ACC112 (cell line): ENCODE measurements around the gene GJB6.

Source experiments
- H2AFZ ChIP-seq: fragments of 200-600 bp; sonication (generic); one replicate; pipeline ENCODE4 v1.6.0; 2017; ENCODE audit warnings: antibody characterized with exemption, low read length; ENCODE audit not compliant: unreplicated experiment
- H3K27ac ChIP-seq: fragments of 200-600 bp; sonication (generic); 2 replicates; pipeline ENCODE4 v1.5.1; 2014; ENCODE audit warnings: low read depth, mild to moderate bottlenecking, antibody characterized with exemption, low read length, moderate library complexity
- H3K27me3 ChIP-seq: fragments of 200-600 bp; sonication (generic); 2 replicates; pipeline ENCODE4 v1.6.1; 2014; ENCODE audit warnings: mild to moderate bottlenecking, antibody characterized with exemption, low read length, moderate library complexity, mixed read lengths; ENCODE audit not compliant: insufficient read depth
- H3K36me3 ChIP-seq: fragments of 200-600 bp; sonication (generic); 2 replicates; pipeline ENCODE4 v1.6.1; 2016; ENCODE audit warnings: mild to moderate bottlenecking, antibody characterized with exemption, low read length, moderate library complexity, mixed read lengths; ENCODE audit not compliant: insufficient read depth
- H3K4me1 ChIP-seq: fragments of 200-600 bp; sonication (generic); one replicate; pipeline ENCODE4 v1.6.1; 2016; ENCODE audit warnings: low read length, mixed read lengths; ENCODE audit not compliant: insufficient read depth, unreplicated experiment, control insufficient read depth
- H3K4me3 ChIP-seq: fragments of 200-600 bp; sonication (generic); 2 replicates; pipeline ENCODE4 v1.5.1; 2014; ENCODE audit warnings: mild to moderate bottlenecking, low read depth, low read length
- H3K79me2 ChIP-seq: fragments of 200-600 bp; sonication (generic); one replicate; pipeline ENCODE4 v1.6.0; 2016; ENCODE audit warnings: low read length; ENCODE audit not compliant: control insufficient read depth, unreplicated experiment, insufficient read depth

GJB6 gene

DNA sequence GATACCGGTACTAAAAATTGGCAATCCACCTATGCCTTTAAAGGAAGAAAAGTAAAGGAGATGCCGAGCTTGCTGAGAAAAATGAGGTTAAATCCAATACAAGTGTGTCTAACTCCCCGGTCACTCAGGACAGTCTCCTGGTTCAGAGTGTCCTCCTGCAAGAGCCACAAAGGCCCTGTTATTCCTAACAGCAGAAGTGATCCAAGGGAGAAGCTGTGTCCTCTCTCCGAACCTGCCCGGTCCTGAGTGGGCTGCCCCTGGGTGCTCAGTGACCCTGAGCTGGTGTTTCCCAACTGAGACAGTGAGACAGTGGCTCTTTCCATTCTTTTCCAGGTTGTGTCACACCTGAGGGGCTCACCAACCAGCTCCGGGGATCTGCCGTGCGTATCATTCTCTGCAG is 4.8 kb downstream of the GJB6 start:
- Histone ChIP-seq H2AFZ (no peak overlapping the region), H3K27ac (no peak overlapping the region), H3K36me3 (no peaks in the 10 kb centered on the region), H3K4me1 (no peaks in the 10 kb centered on the region), H3K4me3 (no peak overlapping the region), H3K27me3 (peaks cover 89% of the 10 kb centered on the region), H3K79me2 (no peaks in the 10 kb centered on the region)

DNA sequence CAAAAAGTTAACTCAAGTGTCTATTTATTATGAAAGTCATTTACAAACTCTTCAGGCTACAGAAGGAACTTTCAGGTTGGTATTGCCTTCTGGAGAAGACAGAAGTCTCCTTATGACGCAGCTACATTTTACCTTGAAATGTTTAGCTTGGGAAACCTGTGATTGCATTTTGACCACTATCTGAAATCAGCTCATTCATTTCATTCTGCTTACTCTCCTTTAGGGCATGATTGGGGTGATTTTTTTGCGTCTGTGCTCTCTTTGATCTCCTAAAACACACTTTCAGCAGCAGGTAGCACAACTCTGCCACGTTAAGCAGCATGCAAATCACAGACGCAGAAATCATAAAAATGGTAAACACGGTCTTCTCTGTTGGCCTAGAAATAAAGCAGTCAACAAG is 9.6 kb downstream of the GJB6 start:
- H3K4me3 ChIP-seq = no peak overlapping the region
- H3K4me1 ChIP-seq = no peaks in the 10 kb centered on the region
- H3K79me2 ChIP-seq = no peaks in the 10 kb centered on the region
- H3K36me3 ChIP-seq = no peaks in the 10 kb centered on the region
- no peak overlapping the region for H2AFZ ChIP-seq
- H3K27ac ChIP-seq = no peak overlapping the region
- peaks cover 87% of the 10 kb centered on the region for H3K27me3 ChIP-seq

- H3K4me1 ChIP-seq = no peaks in the 10 kb centered on the region
- H3K27ac ChIP-seq = no peak overlapping the region
- no peaks in the 10 kb centered on the region for H3K36me3 ChIP-seq
- no peaks in the 10 kb centered on the region for H3K79me2 ChIP-seq
- peaks cover 87% of the 10 kb centered on the region for H3K27me3 ChIP-seq
- no peak overlapping the region for H3K4me3 ChIP-seq
- H2AFZ ChIP-seq = no peak overlapping the region
Observed at GRCh38 chr13:20221772-20222171, 10.3 kb downstream of the GJB6 start.

DNA sequence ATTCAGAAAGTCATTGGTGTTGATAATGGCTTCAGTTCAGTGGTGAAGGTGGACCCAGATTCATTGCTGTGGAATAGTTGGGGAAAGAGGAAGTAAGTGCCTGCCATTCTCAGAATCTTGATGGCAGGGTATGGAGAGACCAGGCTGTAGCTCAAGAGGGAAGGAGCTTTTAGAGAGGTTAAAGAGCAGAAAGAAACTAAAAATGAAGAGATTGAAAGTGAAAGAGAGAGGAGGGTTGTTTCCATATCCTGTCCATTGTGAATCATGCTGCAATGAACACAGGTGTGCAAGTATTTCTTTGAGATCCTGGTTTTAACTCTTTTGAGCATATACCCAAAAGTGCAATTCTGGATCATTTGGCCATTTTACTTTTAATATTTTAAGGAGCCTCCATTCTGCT is 12.5 kb downstream of the GJB6 start:
- H3K27me3 ChIP-seq = peaks cover 85% of the 10 kb centered on the region
- no peaks in the 10 kb centered on the region for H3K4me1 ChIP-seq
- no peak overlapping the region for H3K27ac ChIP-seq
- no peaks in the 10 kb centered on the region for H3K36me3 ChIP-seq
- H2AFZ ChIP-seq = no peak overlapping the region
- H3K79me2 ChIP-seq = no peaks in the 10 kb centered on the region
- no peak overlapping the region for H3K4me3 ChIP-seq

DNA sequence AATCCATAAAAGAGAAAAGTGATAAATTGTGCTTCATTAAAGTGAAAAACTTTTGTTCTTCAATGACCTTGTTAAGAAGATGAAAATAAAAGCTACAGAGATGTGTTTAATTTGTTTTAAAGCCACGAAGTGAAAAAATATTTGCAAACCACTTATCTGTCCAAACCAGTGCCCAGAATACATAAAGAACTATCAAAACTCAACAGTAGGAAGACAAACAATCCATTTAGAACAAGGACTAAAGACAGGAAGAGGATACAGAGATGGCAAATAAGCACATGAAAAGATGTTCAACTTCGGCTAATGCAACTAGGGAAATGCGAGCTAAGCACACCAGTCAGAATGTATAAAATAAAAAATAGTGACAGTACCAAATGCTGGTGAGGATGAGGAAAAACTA is 15.0 kb downstream of the GJB6 start:
- Histone ChIP-seq H3K27ac (no peak overlapping the region), H3K27me3 (peaks cover 83% of the 10 kb centered on the region), H3K79me2 (no peaks in the 10 kb centered on the region), H3K4me1 (no peaks in the 10 kb centered on the region), H2AFZ (no peak overlapping the region), H3K4me3 (no peak overlapping the region), H3K36me3 (no peaks in the 10 kb centered on the region)

DNA sequence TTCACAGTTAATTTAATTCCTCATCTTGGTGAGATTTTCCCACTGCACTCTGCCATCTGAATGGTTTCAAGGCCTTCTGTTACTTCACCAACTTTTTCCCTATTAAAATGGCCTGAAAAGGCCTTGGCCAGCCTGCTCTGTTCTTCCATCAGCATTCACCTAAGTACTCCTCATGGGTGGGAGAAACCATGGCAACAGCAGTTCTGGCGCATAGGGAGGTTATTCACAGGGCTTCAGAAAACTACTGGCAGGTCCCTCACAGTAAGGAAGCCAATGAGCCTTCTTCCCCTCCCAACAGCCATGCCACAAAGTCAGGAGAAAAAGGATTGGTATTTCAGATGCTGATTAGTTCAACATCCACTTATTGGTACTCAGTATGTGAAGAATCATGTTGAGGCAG is 22.2 kb downstream of the GJB6 start:
- H3K4me1 ChIP-seq = no peaks in the 10 kb centered on the region
- no peak overlapping the region for H3K27ac ChIP-seq
- no peak overlapping the region for H3K4me3 ChIP-seq
- no peaks in the 10 kb centered on the region for H3K79me2 ChIP-seq
- peaks cover 61% of the 10 kb centered on the region for H3K27me3 ChIP-seq
- no peak overlapping the region for H2AFZ ChIP-seq
- H3K36me3 ChIP-seq = no peaks in the 10 kb centered on the region

DNA sequence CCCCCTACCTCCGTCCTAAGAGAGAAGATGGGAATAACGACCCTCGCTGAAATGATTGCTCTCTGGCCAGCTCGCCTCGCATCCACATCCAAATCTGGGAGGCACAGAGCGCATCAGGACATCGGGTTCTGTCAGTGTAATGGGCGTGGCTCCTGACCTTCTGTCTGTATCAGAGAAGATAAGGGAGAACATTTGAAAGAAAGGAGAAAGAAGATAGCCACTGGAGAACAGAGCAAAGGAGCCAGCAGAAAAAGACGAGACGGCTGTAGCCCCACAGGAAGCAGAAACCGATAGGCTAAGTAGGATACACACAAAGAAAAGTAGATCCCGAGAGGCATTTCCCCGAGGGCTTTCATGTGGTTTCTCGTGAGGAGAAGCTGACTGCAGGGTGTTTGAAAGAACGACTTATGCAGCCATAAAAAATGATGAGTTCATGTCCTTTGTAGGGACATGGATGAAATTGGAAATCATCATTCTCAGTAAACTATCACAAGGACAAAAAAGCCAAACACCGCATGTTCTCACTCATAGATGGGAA is 25.4 kb downstream of the GJB6 start:
- no peaks in the 10 kb centered on the region for H3K4me1 ChIP-seq
- no peaks in the 10 kb centered on the region for H3K36me3 ChIP-seq
- no peaks in the 10 kb centered on the region for H3K79me2 ChIP-seq
- H3K27ac ChIP-seq = no peak overlapping the region
- peaks cover 40% of the 10 kb centered on the region for H3K27me3 ChIP-seq
- no peak overlapping the region for H2AFZ ChIP-seq
- H3K4me3 ChIP-seq = no peak overlapping the region

- H3K4me1 ChIP-seq = no peaks in the 10 kb centered on the region
- H2AFZ ChIP-seq = no peak overlapping the region
- H3K4me3 ChIP-seq = no peak overlapping the region
- H3K79me2 ChIP-seq = no peaks in the 10 kb centered on the region
- H3K36me3 ChIP-seq = no peaks in the 10 kb centered on the region
- peaks cover 36% of the 10 kb centered on the region for H3K27me3 ChIP-seq
- no peak overlapping the region for H3K27ac ChIP-seq
Observed at GRCh38 chr13:20206065-20206697, 25.9 kb downstream of the GJB6 start.

GRCh38 chr13:20198781-20199180 is 33.3 kb downstream of the GJB6 start:
- Histone ChIP-seq H3K27ac (no peak overlapping the region), H3K4me1 (no peaks in the 10 kb centered on the region), H2AFZ (no peak overlapping the region), H3K79me2 (no peaks in the 10 kb centered on the region), H3K27me3 (peaks cover 42% of the 10 kb centered on the region), H3K36me3 (no peaks in the 10 kb centered on the region), H3K4me3 (no peak overlapping the region)

GRCh38 chr13:20197361-20197834 is 34.7 kb downstream of the GJB6 start:
- peaks cover 7% of the 10 kb centered on the region for H3K4me1 ChIP-seq
- no peaks in the 10 kb centered on the region for H3K36me3 ChIP-seq
- peak overlapping the region; percentile 45; the same call in 1 of the 2 replicates for H3K4me3 ChIP-seq
- no peaks in the 10 kb centered on the region for H3K79me2 ChIP-seq
- peak overlapping the region; percentile 4 for H2AFZ ChIP-seq
- peaks cover 51% of the 10 kb centered on the region for H3K27me3 ChIP-seq
- no peak overlapping the region for H3K27ac ChIP-seq

- no peak overlapping the region for H3K27ac ChIP-seq
- no peaks in the 10 kb centered on the region for H3K36me3 ChIP-seq
- H3K4me3 ChIP-seq = no peak overlapping the region
- peaks cover 63% of the 10 kb centered on the region for H3K27me3 ChIP-seq
- H3K4me1 ChIP-seq = peaks cover 7% of the 10 kb centered on the region
- H3K79me2 ChIP-seq = no peaks in the 10 kb centered on the region
- no peak overlapping the region for H2AFZ ChIP-seq
Observed at GRCh38 chr13:20195801-20196200, 36.3 kb downstream of the GJB6 start.
